IMR-90 (cell line): ENCODE results near the gene CLRN1. TPM values are rescaled to one million over a fixed set of nuclear protein-coding genes. Genes with fewer than 3 reads are reported as not detected.

ENCODE experiments used
- ATAC-seq: fragments of 200-7000 bp; cut with Tn5 transposase; 2 replicates; pipeline ENCODE4 v1.9.1; 2020; ENCODE audit warnings: low read depth, mild to moderate bottlenecking, moderate library complexity
- BruUV-seq: library from RNA; stranded (reverse); fragments of 400-500 nt; replicated peaks from 2 replicates; lab custom pipeline; 2021; lab: Mats Ljungman, UMichigan
- CTCF ChIA-PET: fragments of 300-600 bp; formaldehyde crosslinking; extraction: SDS; loops from one replicate; lab custom pipeline; 2021; ENCODE audit warnings: antibody characterized with exemption; lab: Yijun Ruan, JAX
- POLR2A ChIA-PET: fragments of 300-600 bp; sonication (Branson Sonifier 250); formaldehyde crosslinking; loops from one replicate; lab custom pipeline; 2022; ENCODE audit warnings: antibody characterized with exemption; ENCODE audit not compliant: unreplicated experiment; lab: Charles Lee
- DNase-seq: peaks from one replicate; pipeline ENCODE4 v3.0.0; 2013
- H2AFZ ChIP-seq: replicated peaks from 2 replicates; pipeline ENCODE3; 2013; ENCODE audit warnings: low read length, mild to moderate bottlenecking; ENCODE audit not compliant: poor library complexity
- H2AK5ac ChIP-seq: 2 replicates; pipeline ENCODE4 v1.6.1; 2013; ENCODE audit warnings: low read depth, low read length, inconsistent platforms
- H2AK9ac ChIP-seq: replicated peaks from 2 replicates; pipeline ENCODE3; 2013; ENCODE audit warnings: mild to moderate bottlenecking, low read depth, low read length, moderate library complexity; ENCODE audit not compliant: poor library complexity
- H2BK120ac ChIP-seq: 2 replicates; pipeline ENCODE4 v1.6.1; 2013; ENCODE audit warnings: low read depth, low read length, inconsistent platforms
- H2BK15ac ChIP-seq: 3 replicates; pipeline ENCODE4 v1.6.1; 2013; ENCODE audit warnings: low read depth, low read length, inconsistent platforms
- H2BK20ac ChIP-seq: 2 replicates; pipeline ENCODE4 v1.6.1; 2013; ENCODE audit warnings: low read depth, mild to moderate bottlenecking, inconsistent platforms, low read length, moderate library complexity
- H2BK5ac ChIP-seq: 2 replicates; pipeline ENCODE4 v1.6.1; 2013; ENCODE audit warnings: mild to moderate bottlenecking, low read depth, low read length, inconsistent platforms; ENCODE audit not compliant: poor library complexity, severe bottlenecking
- H3K14ac ChIP-seq: replicated peaks from 2 replicates; pipeline ENCODE4 v1.6.1; 2013; ENCODE audit warnings: low read depth, low read length, inconsistent platforms
- H3K18ac ChIP-seq: 2 replicates; pipeline ENCODE4 v1.6.1; 2013; ENCODE audit warnings: low read depth, low read length, control low read depth
- H3K23ac ChIP-seq: 2 replicates; pipeline ENCODE4 v1.6.1; 2013; ENCODE audit warnings: low read depth, low read length, inconsistent platforms
- H3K27ac ChIP-seq: 2 replicates; pipeline ENCODE4 v1.5.1; 2013; ENCODE audit warnings: mild to moderate bottlenecking, control low read depth, low read length; ENCODE audit not compliant: insufficient read depth
- H3K27me3 ChIP-seq: 2 replicates; pipeline ENCODE4 v1.6.1; 2013; ENCODE audit warnings: low read length; ENCODE audit not compliant: control insufficient read depth, insufficient read depth
- H3K36me3 ChIP-seq: 2 replicates; pipeline ENCODE4 v1.6.1; 2013; ENCODE audit warnings: low read length, mixed read lengths; ENCODE audit not compliant: control insufficient read depth, insufficient read depth
- H3K4ac ChIP-seq: 2 replicates; pipeline ENCODE4 v1.6.1; 2013; ENCODE audit warnings: low read depth, low read length, inconsistent platforms
- H3K4me1 ChIP-seq: 2 replicates; pipeline ENCODE4 v1.6.1; 2013; ENCODE audit warnings: low read length, mixed read lengths; ENCODE audit not compliant: control insufficient read depth, insufficient read depth
- H3K4me2 ChIP-seq: 2 replicates; pipeline ENCODE4 v1.6.1; 2013; ENCODE audit warnings: low read depth, mild to moderate bottlenecking, control low read depth, low read length, moderate library complexity
- H3K4me3 ChIP-seq: 2 replicates; pipeline ENCODE4 v1.5.1; 2013; ENCODE audit warnings: low read depth, mild to moderate bottlenecking, control low read depth, low read length, moderate library complexity; ENCODE audit not compliant: insufficient read depth
- H3K56ac ChIP-seq: 2 replicates; pipeline ENCODE4 v1.6.1; 2013; ENCODE audit warnings: low read length, inconsistent platforms; ENCODE audit not compliant: insufficient read depth; ENCODE audit errors: extremely low read depth
- H3K79me1 ChIP-seq, 2 experiments: 2 replicates each; pipeline ENCODE4 v1.6.1; 2013; ENCODE audit warnings: low read length in 2 of 2, inconsistent platforms in 1 of 2, low read depth in 1 of 2
- H3K9ac ChIP-seq: 2 replicates; pipeline ENCODE4 v1.6.1; 2013; ENCODE audit warnings: low read depth, low read length, control low read depth
- H3K9me1 ChIP-seq: 2 replicates; pipeline ENCODE4 v1.6.1; 2013; ENCODE audit warnings: low read length, inconsistent platforms; ENCODE audit not compliant: insufficient read depth
- H3K9me3 ChIP-seq: 2 replicates; pipeline ENCODE4 v1.6.1; 2013; ENCODE audit warnings: low read length; ENCODE audit not compliant: control insufficient read depth, insufficient read depth
- H4K20me1 ChIP-seq: 2 replicates; pipeline ENCODE4 v1.6.1; 2013; ENCODE audit warnings: low read length, inconsistent platforms; ENCODE audit not compliant: insufficient read depth
- H4K5ac ChIP-seq: 2 replicates; pipeline ENCODE4 v1.6.1; 2013; ENCODE audit warnings: mild to moderate bottlenecking, low read depth, low read length, control low read depth
- H4K8ac ChIP-seq, 2 experiments: 2 replicates each; pipeline ENCODE4 v1.6.1; 2013; ENCODE audit warnings: low read depth in 2 of 2, low read length in 2 of 2, control low read depth in 1 of 2, inconsistent platforms in 1 of 2
- H4K91ac ChIP-seq: 2 replicates; pipeline ENCODE4 v1.6.1; 2013; ENCODE audit warnings: low read depth, low read length, inconsistent platforms; ENCODE audit not compliant: insufficient read depth
- CTCF ChIP-seq: conservative IDR thresholded peaks from 2 replicates; pipeline ENCODE4 v1.5.1; 2012; ENCODE audit warnings: mild to moderate bottlenecking, low read depth, low read length, improper control_type of control experiment
- MAFK ChIP-seq: IDR thresholded peaks from 2 replicates; pipeline ENCODE4 v1.6.1; 2012; ENCODE audit warnings: low read depth, low read length, improper control_type of control experiment
- dilution Hi-C: fragments of 300-500 bp; cut with HindIII; formaldehyde crosslinking; loops from one replicate; pipeline ENCODE4 v1.14.3; 2018; ENCODE audit warnings: low sequenced_read_pairs; ENCODE audit not compliant: unreplicated experiment
- in situ Hi-C: fragments of 300-500 bp; cut with MboI; formaldehyde crosslinking; loops from 3 replicates; pipeline ENCODE4 v1.14.3; 2019; ENCODE audit warnings: low sequenced_read_pairs, inconsistent platforms, mixed read lengths
- intact Hi-C: fragments of 100-400 bp; cut with micrococcal nuclease; formaldehyde crosslinking; loops from 2 replicates; pipeline ENCODE4 v1.10.0; 2022
- polyA plus RNA-seq, 3 experiments: library from polyadenylated mRNA; depleted of rRNA; stranded (reverse); fragments of >200 nt; gene quantifications; 2 replicates each; pipeline ENCODE4 v1.2.3, GENCODE V29; 2012; ENCODE audit warnings: low replicate concordance in 1 of 3
- total RNA-seq: library from RNA; depleted of rRNA; stranded (reverse); fragments of >200 nt; gene quantifications from 2 replicates; pipeline ENCODE4 v1.2.3, GENCODE V29; 2012

CLRN1 gene
- total and polyA plus RNA-seq, 2 of the 4 experiments (the other 2 are of a cell fraction): not detected

GRCh38 chr3:150911771-150912170, 60.8 kb downstream of the CLRN1 start:
- no peak overlapping the region for H3K4me3 ChIP-seq
- H3K4ac ChIP-seq: no peak overlapping the region
- H2BK20ac ChIP-seq: no peak overlapping the region
- peaks cover 3% of the 10 kb centered on the region; the same call in 1 of the 2 replicates for H3K9me1 ChIP-seq
- H3K4me1 ChIP-seq: no peaks in the 10 kb centered on the region
- no peak overlapping the region for H2AK5ac ChIP-seq
- H4K91ac ChIP-seq: no peak overlapping the region
- no peak overlapping the region for H2BK5ac ChIP-seq
- no peak for ATAC-seq
- dilution Hi-C loops (no loop called here), intact Hi-C loops (no loop called here), in situ Hi-C loops (loop anchor here (25.0 kb wide), 1 partner anchor 226 kb away; no protein-coding TSS in a partner anchor)
- no peaks in the 10 kb centered on the region for H3K9me3 ChIP-seq
- no peak overlapping the region for H2AK9ac ChIP-seq
- peaks cover 14% of the 10 kb centered on the region for H3K27me3 ChIP-seq
- no peak overlapping the region for H3K18ac ChIP-seq
- no peaks in the 10 kb centered on the region for H3K79me1 ChIP-seq
- no peak overlapping the region for H2AFZ ChIP-seq
- no peak overlapping the region for H4K8ac ChIP-seq
- H4K20me1 ChIP-seq: no peaks in the 10 kb centered on the region
- no peak overlapping the region for H2BK120ac ChIP-seq
- TF ChIP-seq CTCF (no peak), MAFK (peak; percentile 74)
- no peak for DNase-seq
- no peak overlapping the region for H3K56ac ChIP-seq
- CTCF ChIA-PET: no interaction called here
- H3K4me2 ChIP-seq: no peak overlapping the region
- H3K36me3 ChIP-seq: no peaks in the 10 kb centered on the region
- no peak overlapping the region for H2BK15ac ChIP-seq
- no peak overlapping the region for H3K23ac ChIP-seq
- BruUV-seq: no TSS peak
- H3K27ac ChIP-seq: no peak overlapping the region
- POLR2A ChIA-PET: no interaction called here
- no peak overlapping the region for H4K5ac ChIP-seq
- no peak overlapping the region for H3K9ac ChIP-seq
- H3K14ac ChIP-seq: no peak overlapping the region
